Left ventricle myocardium inferior (tissue), 1 donor: ENCODE measurements around the gene PLCB1. TPM values are rescaled to one million over a fixed set of nuclear protein-coding genes. Genes with fewer than 3 reads are reported as not detected.
A peak's percentile ranks its signal among the peaks of the same experiment; 100 is the strongest.
"Not testable (repeated sequence)": the region's sequence is repeated elsewhere in the genome, so short reads cannot be mapped to it uniquely, and the experiment has no call there.

ENCODE experiments used
- DNase-seq: peaks from one replicate; pipeline ENCODE4 v3.0.0-alpha.2; 2020
- H3K27ac ChIP-seq: fragments of 200-600 bp; replicated peaks from 2 replicates; pipeline ENCODE4 v1.8.0; 2021
- H3K27me3 ChIP-seq: fragments of 200-600 bp; 2 replicates; pipeline ENCODE4 v1.8.0; 2021; ENCODE audit warnings: low read depth
- H3K36me3 ChIP-seq: fragments of 200-600 bp; 2 replicates; pipeline ENCODE4 v1.8.0; 2021
- H3K4me1 ChIP-seq: fragments of 200-600 bp; 2 replicates; pipeline ENCODE4 v1.8.0; 2021
- H3K4me3 ChIP-seq: fragments of 200-600 bp; 2 replicates; pipeline ENCODE4 v1.8.0; 2021; ENCODE audit warnings: mild to moderate bottlenecking, moderate library complexity
- H3K9me3 ChIP-seq: fragments of 200-600 bp; replicated peaks from 2 replicates; pipeline ENCODE4 v1.8.0; 2021
- CTCF ChIP-seq: fragments of 200-600 bp; IDR thresholded peaks from 2 replicates; pipeline ENCODE4 v1.8.0; 2021; ENCODE audit warnings: antibody characterized with exemption, mild to moderate bottlenecking, borderline replicate concordance
- intact Hi-C: fragments of 100-400 bp; cut with micrococcal nuclease; formaldehyde crosslinking; loops from one replicate; pipeline ENCODE4 v1.11.0; 2022
- total RNA-seq: library from RNA; stranded (reverse); fragmentation: NEBNext Ultra II Directional; extraction: Animal tissue kit (Norgen Biotek cat#: 25700); gene quantifications from one replicate; pipeline ENCODE4 v1.2.1, GENCODE V29; 2021
- donor health status: DM: no; HTN: yes; CAD: no; lungs with severe emphysema.

The PLCB1 gene
- total RNA-seq, 1 donor from 2014 or later, result 6.0 TPM

GRCh38 chr20:8375898-8376297, 243.8 kb downstream of the PLCB1 start:
- no peak for DNase-seq
- Histone ChIP-seq H3K9me3 (no peaks in the 10 kb centered on the region), H3K4me3 (no peak overlapping the region), H3K27ac (no peak overlapping the region), H3K4me1 (no peaks in the 10 kb centered on the region), H3K36me3 (no peaks in the 10 kb centered on the region), H3K27me3 (no peaks in the 10 kb centered on the region)
- intact Hi-C loops, result no loop called here
- TF ChIP-seq CTCF, result no peak

GRCh38 chr20:8376940-8377339, 244.9 kb downstream of the PLCB1 start:
- intact Hi-C loops, result no loop called here
- H3K4me1 ChIP-seq, result no peaks in the 10 kb centered on the region
- TF ChIP-seq CTCF, result no peak

GRCh38 chr20:8379125-8379524, 247.1 kb downstream of the PLCB1 start:
- H3K9me3 ChIP-seq, result peaks cover 11% of the 10 kb centered on the region
- DNase-seq, H3K27ac ChIP-seq, H3K4me1 ChIP-seq, H3K4me3 ChIP-seq, H3K36me3 ChIP-seq, H3K27me3 ChIP-seq, intact Hi-C loops: not testable (repeated sequence)

More at GRCh38 chr20:8376940-8377339, 244.9 kb downstream of the PLCB1 start:
- Histone ChIP-seq H3K4me3 (no peak overlapping the region), H3K36me3 (no peaks in the 10 kb centered on the region), H3K9me3 (peaks cover 5% of the 10 kb centered on the region), H3K27ac (no peak overlapping the region), H3K27me3 (no peaks in the 10 kb centered on the region)
- no peak for DNase-seq

- intact Hi-C loops, result no loop called here
- peak; percentile 20 for DNase-seq
- Histone ChIP-seq H3K27ac (no peak overlapping the region), H3K27me3 (no peaks in the 10 kb centered on the region), H3K4me1 (peaks cover 47% of the 10 kb centered on the region), H3K9me3 (peaks cover 11% of the 10 kb centered on the region), H3K4me3 (no peak overlapping the region), H3K36me3 (no peaks in the 10 kb centered on the region)
- no peak for TF ChIP-seq CTCF
Observed at GRCh38 chr20:8385247-8385646, 253.2 kb downstream of the PLCB1 start.

GRCh38 chr20:8386991-8387390, 254.9 kb downstream of the PLCB1 start:
- intact Hi-C loops, result no loop called here
- peaks cover 50% of the 10 kb centered on the region for H3K4me1 ChIP-seq

GRCh38 chr20:8388141-8388540, 256.1 kb downstream of the PLCB1 start:
- Histone ChIP-seq H3K4me1 (peaks cover 50% of the 10 kb centered on the region), H3K4me3 (no peak overlapping the region), H3K27ac (no peak overlapping the region), H3K36me3 (no peaks in the 10 kb centered on the region), H3K27me3 (no peaks in the 10 kb centered on the region), H3K9me3 (peaks cover 5% of the 10 kb centered on the region)
- no peak for TF ChIP-seq CTCF
- intact Hi-C loops, result no loop called here
- DNase-seq, result no peak

More at GRCh38 chr20:8386991-8387390, 254.9 kb downstream of the PLCB1 start:
- Histone ChIP-seq H3K27me3 (no peaks in the 10 kb centered on the region), H3K36me3 (no peaks in the 10 kb centered on the region), H3K9me3 (peaks cover 5% of the 10 kb centered on the region), H3K27ac (no peak overlapping the region), H3K4me3 (no peak overlapping the region)
- no peak for TF ChIP-seq CTCF
- DNase-seq, result no peak
